ENCODE results near the gene MISP3.

DNA sequence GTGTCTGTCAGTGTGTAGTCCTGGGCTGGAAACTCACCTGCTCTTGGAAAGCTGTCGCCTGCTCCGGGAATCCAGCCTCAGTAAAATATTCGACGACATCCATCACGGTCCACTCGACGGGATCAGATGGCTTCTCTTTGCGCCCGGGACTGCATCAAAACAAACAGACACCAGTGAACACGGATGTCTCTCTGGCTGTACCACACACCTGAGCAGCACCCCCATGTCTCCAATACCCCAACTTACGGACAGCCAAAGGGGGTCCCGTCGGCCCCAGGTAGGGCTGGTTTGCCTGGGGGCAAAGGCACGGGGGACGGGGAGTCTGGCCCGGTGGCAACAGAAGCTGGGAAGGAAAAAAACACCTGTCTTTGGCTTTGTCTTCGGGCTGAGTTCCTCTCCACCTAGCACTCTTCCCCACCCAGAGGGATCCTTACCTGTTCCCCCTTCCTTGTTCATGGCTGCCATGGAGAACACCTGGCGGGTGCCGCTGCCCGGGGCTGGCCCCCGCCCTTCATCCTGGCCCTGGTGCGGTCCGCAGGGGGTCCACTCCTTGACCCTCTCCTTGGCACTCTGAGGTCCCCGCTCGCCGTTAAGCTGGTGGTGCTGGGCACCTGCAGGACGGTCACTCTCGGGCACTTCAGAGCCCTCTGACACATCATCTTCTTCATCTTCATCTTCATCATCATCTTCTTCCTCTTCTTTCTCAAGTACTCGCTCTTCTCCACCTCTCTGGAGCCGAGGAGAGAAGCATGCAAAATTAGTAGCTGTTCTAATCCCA, 16.2 kb downstream of the MISP3 start:
- TF ChIP-seq, protein P1, sequence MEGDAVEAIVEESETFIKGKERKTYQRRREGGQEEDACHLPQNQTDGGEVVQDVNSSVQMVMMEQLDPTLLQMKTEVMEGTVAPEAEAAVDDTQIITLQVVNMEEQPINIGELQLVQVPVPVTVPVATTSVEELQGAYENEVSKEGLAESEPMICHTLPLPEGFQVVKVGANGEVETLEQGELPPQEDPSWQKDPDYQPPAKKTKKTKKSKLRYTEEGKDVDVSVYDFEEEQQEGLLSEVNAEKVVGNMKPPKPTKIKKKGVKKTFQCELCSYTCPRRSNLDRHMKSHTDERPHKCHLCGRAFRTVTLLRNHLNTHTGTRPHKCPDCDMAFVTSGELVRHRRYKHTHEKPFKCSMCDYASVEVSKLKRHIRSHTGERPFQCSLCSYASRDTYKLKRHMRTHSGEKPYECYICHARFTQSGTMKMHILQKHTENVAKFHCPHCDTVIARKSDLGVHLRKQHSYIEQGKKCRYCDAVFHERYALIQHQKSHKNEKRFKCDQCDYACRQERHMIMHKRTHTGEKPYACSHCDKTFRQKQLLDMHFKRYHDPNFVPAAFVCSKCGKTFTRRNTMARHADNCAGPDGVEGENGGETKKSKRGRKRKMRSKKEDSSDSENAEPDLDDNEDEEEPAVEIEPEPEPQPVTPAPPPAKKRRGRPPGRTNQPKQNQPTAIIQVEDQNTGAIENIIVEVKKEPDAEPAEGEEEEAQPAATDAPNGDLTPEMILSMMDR (IDR thresholded peaks at IDR 0.05), result no peak
- no peak for TF ChIP-seq POLR2A (IDR thresholded peaks at IDR 0.05)

Data from uterus (tissue), 2 donors.